ENCODE results near the gene CD2AP.
"Not testable (repeated sequence)": the region's sequence is repeated elsewhere in the genome, so short reads cannot be mapped to it uniquely, and the experiment has no call there.

- not testable (repeated sequence) for TF ChIP-seq POLR2A (IDR thresholded peaks at IDR 0.05; ENCODE audit: low read length); GATA1 (IDR thresholded peaks at IDR 0.05; ENCODE audit: low read depth, low read length)
These were observed 75.7 kb downstream of the CD2AP start for GRCh38 chr6:47553243-47553642.
